H1 (cell line): Measurements from ENCODE around the gene ZNF182.
"Not testable (repeated sequence)": the region's sequence is repeated elsewhere in the genome, so short reads cannot be mapped to it uniquely, and the experiment has no call there.

Experiments
- CTBP2 ChIP-seq: IDR thresholded peaks from 2 replicates; pipeline ENCODE4 v1.7.0; 2011; ENCODE audit warnings: borderline replicate concordance, mild to moderate bottlenecking, moderate library complexity, mixed read lengths, low read length; ENCODE audit not compliant: insufficient read depth, insufficient read length
- JUND ChIP-seq: IDR thresholded peaks from 2 replicates; pipeline ENCODE4 v1.6.1; 2011; ENCODE audit warnings: mild to moderate bottlenecking, improper control_type of control experiment, low read length
- POLR2A ChIP-seq, 2 experiments: IDR thresholded peaks; 1 replicate in 1 of 2; 2 replicates in 1 of 2; pipeline ENCODE4 v1.6.1; 2011; ENCODE audit warnings: low read depth in 2 of 2, low read length in 2 of 2, mild to moderate bottlenecking in 2 of 2; ENCODE audit errors: control extremely low read depth in 1 of 2
- RFX5 ChIP-seq: IDR thresholded peaks from 2 replicates; pipeline ENCODE4 v1.6.1; 2011; ENCODE audit warnings: low read depth, low read length, improper control_type of control experiment, borderline replicate concordance
- TF ChIP-seq, protein P1 (sequence below), 3 experiments: IDR thresholded peaks; 1 replicate in 2 of 3; 2 replicates in 1 of 3; pipeline versions ENCODE4 v1.5.1 to v1.6.1; 2011; ENCODE audit warnings: low read length in 3 of 3, mild to moderate bottlenecking in 3 of 3, inconsistent platforms in 2 of 3, low read depth in 1 of 3, moderate library complexity in 1 of 3; ENCODE audit not compliant: insufficient read depth in 1 of 3; ENCODE audit errors: control extremely low read depth in 1 of 3
- TF ChIP-seq, protein P2 (sequence below): IDR thresholded peaks from 2 replicates; pipeline ENCODE4 v1.6.1; 2012; ENCODE audit warnings: inconsistent platforms

DNA sequence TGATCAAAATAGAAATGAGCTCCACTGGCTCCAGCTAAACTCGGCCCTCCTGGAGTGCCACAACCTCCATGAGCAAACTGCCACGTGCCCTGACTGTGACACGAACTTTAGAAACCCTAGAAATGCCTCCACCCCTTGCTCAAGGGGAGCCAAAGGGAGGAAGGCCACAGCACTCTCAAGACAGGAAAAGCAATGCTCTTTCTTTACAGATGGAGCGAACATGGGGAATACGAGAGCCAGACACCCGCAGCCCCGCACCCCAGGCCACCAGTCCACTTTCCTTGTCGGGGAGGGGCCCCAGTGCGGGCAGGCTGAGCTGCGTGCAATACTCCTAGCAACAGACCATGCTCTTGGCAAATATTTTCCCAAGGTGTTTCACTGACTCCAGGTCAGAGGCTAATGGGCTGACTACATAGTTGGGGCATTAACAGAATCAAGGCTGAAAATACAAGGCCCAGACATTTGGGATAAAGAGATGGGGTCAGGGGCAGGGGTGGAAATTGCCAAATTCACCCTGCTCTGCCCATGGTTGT is 26.9 kb upstream of the ZNF182 start:
- TF ChIP-seq RFX5; POLR2A (IDR thresholded peaks at IDR 0.05; ENCODE audit: control extremely low read depth in 1 of 2, low read depth in 2 of 2, low read length in 2 of 2); JUND; CTBP2: not testable (repeated sequence)
- TF ChIP-seq, protein P1, sequence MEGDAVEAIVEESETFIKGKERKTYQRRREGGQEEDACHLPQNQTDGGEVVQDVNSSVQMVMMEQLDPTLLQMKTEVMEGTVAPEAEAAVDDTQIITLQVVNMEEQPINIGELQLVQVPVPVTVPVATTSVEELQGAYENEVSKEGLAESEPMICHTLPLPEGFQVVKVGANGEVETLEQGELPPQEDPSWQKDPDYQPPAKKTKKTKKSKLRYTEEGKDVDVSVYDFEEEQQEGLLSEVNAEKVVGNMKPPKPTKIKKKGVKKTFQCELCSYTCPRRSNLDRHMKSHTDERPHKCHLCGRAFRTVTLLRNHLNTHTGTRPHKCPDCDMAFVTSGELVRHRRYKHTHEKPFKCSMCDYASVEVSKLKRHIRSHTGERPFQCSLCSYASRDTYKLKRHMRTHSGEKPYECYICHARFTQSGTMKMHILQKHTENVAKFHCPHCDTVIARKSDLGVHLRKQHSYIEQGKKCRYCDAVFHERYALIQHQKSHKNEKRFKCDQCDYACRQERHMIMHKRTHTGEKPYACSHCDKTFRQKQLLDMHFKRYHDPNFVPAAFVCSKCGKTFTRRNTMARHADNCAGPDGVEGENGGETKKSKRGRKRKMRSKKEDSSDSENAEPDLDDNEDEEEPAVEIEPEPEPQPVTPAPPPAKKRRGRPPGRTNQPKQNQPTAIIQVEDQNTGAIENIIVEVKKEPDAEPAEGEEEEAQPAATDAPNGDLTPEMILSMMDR (IDR thresholded peaks at IDR 0.05; ENCODE audit: control extremely low read depth in 1 of 3, insufficient read depth in 1 of 3, low read depth in 1 of 3, low read length in 3 of 3) = not testable (repeated sequence)
- TF ChIP-seq, protein P2, sequence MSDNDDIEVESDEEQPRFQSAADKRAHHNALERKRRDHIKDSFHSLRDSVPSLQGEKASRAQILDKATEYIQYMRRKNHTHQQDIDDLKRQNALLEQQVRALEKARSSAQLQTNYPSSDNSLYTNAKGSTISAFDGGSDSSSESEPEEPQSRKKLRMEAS = not testable (repeated sequence)
